SK-N-MC (cell line): ENCODE results near the gene SEPTIN11.

Experiments used
- DNase-seq: peaks from one replicate; pipeline ENCODE4 v3.0.0-alpha.2; 2011; ENCODE audit warnings: low read depth, low spot score
- H3K27ac ChIP-seq: fragments of 200-600 bp; sonication (generic); 2 replicates; pipeline ENCODE4 v1.5.1; 2016; ENCODE audit warnings: mixed run types
- H3K36me3 ChIP-seq: fragments of 200-600 bp; sonication (generic); 2 replicates; pipeline ENCODE4 v1.6.1; 2017; ENCODE audit warnings: antibody characterized with exemption, low read length, mixed read lengths; ENCODE audit not compliant: insufficient read depth
- H3K4me3 ChIP-seq: fragments of 200-600 bp; sonication (generic); 2 replicates; pipeline ENCODE4 v1.5.1; 2016
- H3K9ac ChIP-seq: fragments of 200-600 bp; sonication (generic); 2 replicates; pipeline ENCODE4 v1.8.0; 2017; ENCODE audit warnings: mixed run types, mixed read lengths; ENCODE audit not compliant: insufficient read length
- H3K9me3 ChIP-seq: fragments of 200-600 bp; sonication (generic); 2 replicates; pipeline ENCODE4 v1.6.1; 2017; ENCODE audit warnings: low read depth, mild to moderate bottlenecking, antibody characterized with exemption, low read length, moderate library complexity, mixed read lengths
- EZH2 ChIP-seq: fragments of 200-600 bp; sonication (generic); IDR thresholded peaks from one replicate; pipeline ENCODE4 v1.6.1; 2017; ENCODE audit warnings: antibody characterized with exemption
- FOXP2 ChIP-seq: optimal IDR thresholded peaks from 2 replicates; pipeline ENCODE3; 2011; ENCODE audit warnings: mild to moderate bottlenecking, moderate library complexity; ENCODE audit not compliant: insufficient read depth; ENCODE audit errors: extremely low read length, control extremely low read depth
- POLR2AphosphoS5 ChIP-seq: IDR thresholded peaks from 2 replicates; pipeline ENCODE4 v1.6.1; 2012; ENCODE audit warnings: mild to moderate bottlenecking, low read depth, low read length, borderline replicate concordance

The SEPTIN11 gene

GRCh38 chr4:76998251-76998901 is 48.8 kb downstream of the SEPTIN11 start:
- H3K4me3 ChIP-seq, result no peak overlapping the region
- no peak for DNase-seq
- no peak overlapping the region for H3K27ac ChIP-seq
- no peaks in the 10 kb centered on the region for H3K9me3 ChIP-seq
- peaks cover 34% of the 10 kb centered on the region; the same call in 1 of the 2 replicates for H3K36me3 ChIP-seq
- no peak overlapping the region for H3K9ac ChIP-seq
- no peak for TF ChIP-seq POLR2AphosphoS5
- no peak for TF ChIP-seq EZH2
- no peak for TF ChIP-seq FOXP2
